Fibroblast of lung (primary cell): Measurements from ENCODE around the gene KCNK4.

Experiments
- EZH2 ChIP-seq: IDR thresholded peaks from 2 replicates; pipeline ENCODE4 v1.5.1; 2012; ENCODE audit warnings: low read length, control low read depth, mild to moderate bottlenecking; ENCODE audit errors: missing control alignments
- TF ChIP-seq, protein P1 (sequence below), 2 donors: IDR thresholded peaks in 1 of 2; conservative IDR thresholded peaks in 1 of 2; 1 replicate in 1 of 2; 2 replicates in 1 of 2; pipeline ENCODE4 v1.5.1; 2011 to 2012; ENCODE audit warnings: low read length in 2 of 2, control low read depth in 1 of 2, inconsistent platforms in 1 of 2, low read depth in 1 of 2, mild to moderate bottlenecking in 1 of 2

DNA sequence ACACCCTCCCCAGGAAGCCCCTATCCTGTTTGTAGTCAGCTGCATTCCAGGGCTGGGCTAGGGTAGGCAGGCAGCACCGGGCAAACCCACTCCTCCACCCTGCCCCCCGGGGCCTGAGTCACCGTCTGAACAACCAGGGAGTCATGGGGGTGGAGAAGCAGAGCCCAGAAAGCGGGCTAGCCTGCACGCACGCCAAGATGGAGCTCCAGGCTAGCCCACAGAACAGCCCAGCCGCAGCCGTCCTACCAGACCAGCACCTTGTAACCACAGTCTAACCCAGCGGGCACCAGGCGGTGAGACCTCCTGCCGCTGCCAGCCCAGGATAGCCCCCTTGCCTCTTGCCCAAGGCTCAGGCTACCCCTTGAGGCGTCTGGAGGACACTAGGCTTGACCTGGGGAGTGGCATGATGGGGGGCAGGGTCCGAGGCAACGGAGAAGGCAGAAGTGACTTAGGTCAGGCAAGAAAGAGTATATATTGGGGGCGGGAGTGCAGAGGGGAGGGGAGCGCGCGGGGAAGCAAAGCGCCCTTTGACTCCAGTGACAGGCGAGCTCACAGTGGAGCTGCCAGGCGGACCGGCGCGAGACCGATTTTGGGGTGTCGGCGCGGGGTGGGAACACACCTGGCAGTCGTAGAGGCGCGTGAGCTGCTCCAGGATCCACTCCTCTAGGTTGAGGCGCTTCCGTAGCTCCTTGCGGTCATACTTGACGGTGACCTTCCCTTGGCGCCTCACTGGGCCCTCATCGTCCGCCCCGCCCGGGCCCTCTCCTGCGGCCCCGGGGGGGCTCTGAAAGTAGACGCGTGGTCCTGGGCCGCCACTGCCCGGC is 45.1 kb upstream of the KCNK4 start:
- TF ChIP-seq, protein P1, sequence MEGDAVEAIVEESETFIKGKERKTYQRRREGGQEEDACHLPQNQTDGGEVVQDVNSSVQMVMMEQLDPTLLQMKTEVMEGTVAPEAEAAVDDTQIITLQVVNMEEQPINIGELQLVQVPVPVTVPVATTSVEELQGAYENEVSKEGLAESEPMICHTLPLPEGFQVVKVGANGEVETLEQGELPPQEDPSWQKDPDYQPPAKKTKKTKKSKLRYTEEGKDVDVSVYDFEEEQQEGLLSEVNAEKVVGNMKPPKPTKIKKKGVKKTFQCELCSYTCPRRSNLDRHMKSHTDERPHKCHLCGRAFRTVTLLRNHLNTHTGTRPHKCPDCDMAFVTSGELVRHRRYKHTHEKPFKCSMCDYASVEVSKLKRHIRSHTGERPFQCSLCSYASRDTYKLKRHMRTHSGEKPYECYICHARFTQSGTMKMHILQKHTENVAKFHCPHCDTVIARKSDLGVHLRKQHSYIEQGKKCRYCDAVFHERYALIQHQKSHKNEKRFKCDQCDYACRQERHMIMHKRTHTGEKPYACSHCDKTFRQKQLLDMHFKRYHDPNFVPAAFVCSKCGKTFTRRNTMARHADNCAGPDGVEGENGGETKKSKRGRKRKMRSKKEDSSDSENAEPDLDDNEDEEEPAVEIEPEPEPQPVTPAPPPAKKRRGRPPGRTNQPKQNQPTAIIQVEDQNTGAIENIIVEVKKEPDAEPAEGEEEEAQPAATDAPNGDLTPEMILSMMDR (conservative IDR thresholded peaks at IDR 0.05 in 1 of 2, IDR thresholded peaks at IDR 0.05 in 1 of 2; ENCODE audit: low read depth in 1 of 2, low read length in 2 of 2): no peak
- TF ChIP-seq EZH2: no peak
